HG02798 (cell line): ENCODE measurements around the gene TRMT1.
"Not testable (repeated sequence)": the region's sequence is repeated elsewhere in the genome, so short reads cannot be mapped to it uniquely, and the experiment has no call there.

Source experiments
- ATAC-seq: cut with Tn5 transposase; IDR thresholded peaks from one replicate; pipeline ENCODE4 v1.9.1; 2021; ENCODE audit warnings: mild to moderate bottlenecking; ENCODE audit not compliant: unreplicated experiment, poor library complexity

TRMT1 gene

DNA sequence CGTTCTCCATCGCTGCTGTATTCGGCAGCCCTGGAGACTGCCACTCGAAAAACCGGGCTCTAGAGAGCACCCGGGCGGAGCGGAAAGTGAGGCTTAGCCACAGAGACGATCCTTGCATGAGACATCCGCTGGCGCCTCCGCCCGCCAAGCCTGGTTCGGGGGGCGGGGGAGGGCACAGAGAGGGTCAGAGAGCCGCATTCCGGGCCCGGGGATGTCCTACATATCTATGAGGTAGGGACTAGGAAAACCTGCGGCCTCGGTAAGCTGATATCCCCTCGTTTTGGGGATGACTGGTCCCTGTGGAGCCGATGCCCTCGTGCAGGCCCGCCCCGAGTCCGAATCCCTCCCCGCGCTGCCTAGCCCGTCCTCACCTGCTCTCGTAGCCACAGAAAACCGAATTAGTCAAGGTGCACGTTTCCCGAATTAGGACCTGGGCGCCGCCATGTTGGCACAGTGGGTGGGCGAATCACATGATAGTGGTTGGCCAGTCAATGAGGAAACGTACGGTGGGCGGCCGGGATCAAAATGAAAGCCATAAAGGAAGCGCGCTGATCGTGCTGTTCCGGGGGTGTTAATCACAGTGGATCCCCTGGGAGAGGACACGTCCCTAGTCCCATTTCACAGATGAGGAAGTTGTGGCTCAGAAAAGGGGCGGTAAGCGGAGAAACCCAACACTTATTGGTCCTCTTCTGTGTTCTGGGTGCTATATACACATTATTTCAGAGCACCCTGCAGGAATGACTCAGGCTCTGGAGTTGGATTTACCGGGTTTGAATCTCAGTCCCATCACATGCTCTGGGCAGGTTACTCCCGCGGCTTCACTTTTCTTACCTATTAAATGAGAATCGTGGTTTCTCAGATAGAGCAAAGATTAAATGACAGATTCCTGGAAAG is at the start of gene TRMT1:
Gene TRMT1 (minus strand): TSS at position 459 of the 894 bp plus-strand sequence. CDS start 341 bp downstream, at position 118.
- ATAC-seq: peak; percentile 55

DNA sequence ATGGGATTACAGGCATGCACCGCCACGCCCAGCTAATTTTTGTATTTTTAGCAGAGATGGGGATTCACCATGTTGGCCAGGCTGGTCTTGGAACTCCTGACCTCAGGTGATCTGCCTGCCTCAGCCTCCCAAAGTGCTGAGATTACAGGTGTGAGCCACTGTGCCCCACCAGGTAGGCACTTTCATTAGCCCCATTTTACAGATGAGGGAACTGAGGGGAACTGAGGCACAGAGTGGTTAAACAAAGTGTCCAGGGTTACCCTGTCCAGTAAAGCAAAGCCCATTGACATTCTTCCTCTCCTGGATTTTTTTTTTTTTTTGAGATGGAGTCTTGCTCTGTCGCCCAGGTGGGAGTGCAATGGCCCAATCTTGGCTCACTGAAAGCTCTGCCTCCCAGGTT is 49.6 kb upstream of the TRMT1 start:
- not testable (repeated sequence) for ATAC-seq

DNA sequence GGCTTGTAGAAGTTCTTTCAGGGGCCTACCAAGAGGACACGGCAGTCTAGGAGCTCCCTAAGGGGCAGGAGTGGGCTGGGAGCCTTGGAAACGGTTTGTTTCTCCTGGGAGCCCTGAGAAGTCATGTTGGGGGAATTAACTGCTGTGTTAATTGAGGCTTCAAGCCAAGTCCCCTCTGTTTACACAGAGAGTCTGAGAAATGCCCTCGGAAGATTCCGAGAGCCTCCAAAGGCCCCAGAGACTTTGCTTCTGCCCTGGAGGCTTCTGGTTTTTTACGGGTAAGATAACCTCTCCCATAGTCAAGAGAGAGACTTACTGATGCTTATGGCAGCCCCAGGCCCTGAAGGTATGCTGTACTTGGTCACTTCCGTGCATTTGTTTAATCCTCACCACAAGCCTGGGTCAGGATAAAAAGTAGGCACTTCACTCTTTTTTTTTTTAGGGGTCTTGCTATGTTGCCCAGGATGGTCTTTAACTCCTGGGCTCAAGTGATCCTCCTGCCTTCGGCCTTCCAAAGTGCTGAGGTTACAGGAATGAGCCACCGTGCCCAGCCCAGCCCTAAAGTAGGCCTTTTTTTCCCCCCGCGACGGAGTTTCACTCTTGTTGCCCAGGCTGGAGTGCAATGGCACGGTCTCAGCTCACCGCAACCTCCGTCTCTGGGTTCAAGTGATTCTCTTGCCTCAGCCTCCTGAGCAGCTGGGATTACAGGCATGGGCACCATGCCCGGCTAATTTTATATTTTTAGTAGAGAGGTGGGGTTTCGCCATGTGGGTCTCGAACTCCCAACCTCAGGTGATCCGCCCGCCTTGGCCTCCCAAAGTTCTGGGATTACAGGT is 48.8 kb upstream of the TRMT1 start:
- ATAC-seq: no peak

DNA sequence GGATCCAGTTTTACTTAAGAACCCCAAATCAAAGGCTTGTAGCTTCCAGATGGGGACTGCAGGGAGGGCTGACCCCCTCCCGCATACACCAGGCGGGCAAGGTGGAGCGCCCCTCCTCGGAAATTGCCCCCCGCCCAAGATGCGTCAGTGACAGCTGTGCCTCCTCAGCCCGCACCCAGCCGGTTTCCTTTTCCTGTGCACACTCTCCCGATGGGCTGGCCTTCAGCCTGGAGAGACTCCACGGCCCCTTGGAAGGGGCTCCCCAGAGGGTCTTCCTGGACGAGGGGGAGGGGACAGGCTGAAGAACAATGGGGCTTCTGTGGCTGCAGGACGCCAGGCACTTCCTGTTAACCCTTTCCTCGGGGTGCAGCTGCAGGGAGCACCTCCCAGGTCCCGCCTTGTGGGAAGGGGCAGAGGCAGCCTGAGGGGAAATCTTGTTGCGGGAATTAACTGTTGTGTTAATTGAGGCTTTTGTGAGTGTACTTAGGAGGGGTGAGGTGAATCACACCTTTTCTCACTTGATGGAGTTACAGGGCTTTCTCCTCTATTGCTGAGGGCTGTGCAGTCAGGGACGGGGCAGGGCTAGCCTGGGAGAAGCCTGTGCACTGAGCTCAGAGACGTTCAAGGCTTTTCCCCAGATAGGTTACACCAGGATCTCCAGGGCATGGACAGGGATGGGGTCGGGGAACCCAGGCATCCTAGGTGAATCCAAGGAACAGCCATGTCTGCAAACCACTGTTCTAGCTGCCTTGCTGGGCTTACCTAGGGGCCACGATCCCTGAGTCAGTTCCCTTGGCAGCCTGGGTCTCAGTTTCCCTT is 48.0 kb upstream of the TRMT1 start:
- no peak for ATAC-seq

DNA sequence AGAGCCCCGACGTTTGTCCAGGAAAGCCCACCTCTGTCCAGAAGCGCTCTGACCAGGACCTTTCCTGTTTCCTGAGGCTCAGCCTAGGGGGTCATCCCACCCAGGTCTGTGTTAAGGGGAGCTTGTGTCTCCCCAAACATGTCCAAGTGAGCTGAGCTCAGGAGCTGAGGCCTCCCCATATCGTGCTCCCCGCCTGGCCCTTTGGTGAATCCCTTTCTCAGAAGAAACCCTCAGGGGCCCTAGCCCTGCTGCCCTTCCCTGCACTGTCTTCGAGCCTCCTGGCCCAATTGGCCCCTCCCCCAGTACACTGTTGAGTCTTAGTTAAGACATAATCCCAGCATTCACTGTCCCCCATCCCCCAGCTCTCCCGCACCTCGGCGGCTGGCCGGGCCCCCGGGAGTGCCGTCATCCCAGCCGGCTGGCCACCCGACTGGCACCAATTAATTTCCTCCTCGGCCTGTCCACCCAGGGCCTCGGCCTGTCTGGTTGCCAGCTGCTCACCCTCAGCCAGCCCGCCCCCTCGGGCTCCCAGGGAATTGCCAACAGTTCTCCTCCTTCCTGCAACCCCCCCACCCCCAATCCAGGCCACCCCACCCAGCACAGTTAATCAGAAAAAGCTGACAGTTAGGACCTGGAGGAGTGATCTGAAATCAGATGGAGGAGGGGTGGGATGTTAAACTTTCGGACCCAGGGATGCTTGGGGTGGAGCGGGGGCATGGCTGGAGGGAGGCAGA is 47.2 kb upstream of the TRMT1 start:
- ATAC-seq: no peak

DNA sequence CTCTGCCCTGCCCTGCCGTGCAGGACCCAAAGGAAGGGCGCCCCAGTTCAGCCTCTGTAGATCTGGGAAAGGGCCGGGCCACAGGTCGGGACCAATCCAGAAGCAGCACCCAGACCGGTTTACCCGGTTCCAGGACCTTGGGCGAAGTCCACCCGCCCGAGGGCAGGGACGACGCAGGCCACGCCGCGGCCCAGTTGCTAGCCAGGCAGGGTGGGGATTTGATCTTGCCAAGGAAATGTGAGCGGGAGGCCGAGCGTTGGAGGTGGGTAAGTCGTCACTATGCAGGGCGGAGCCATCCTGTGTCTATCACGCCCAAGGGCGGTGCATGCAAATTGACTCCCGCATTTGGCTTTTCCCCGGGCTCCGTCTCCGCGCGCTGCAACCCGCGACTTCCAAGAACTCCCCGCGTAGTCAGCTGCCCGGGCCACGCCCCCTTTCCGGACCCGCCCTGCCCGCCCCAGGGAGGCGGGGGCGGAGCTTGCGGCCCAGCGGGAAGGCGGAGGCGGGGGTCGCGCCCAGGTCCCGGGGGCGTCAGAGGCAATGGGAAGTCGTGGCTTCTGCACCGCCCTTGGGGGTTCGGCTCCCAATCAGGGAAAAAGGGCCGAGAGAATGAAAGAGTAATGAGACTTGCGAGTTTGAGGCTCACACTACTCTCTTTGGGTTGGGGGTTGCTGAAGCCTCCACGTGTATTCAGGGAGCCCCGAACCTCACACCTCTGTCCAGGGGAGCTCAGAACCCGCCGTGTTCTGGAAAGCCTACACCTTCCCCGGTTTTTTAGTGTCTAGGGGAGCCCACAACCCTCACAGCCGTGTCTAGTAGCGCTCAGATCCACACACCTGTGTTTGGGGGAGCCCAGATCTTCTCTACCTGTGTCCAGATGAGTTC is 46.4 kb upstream of the TRMT1 start:
- ATAC-seq: peak; percentile 49

DNA sequence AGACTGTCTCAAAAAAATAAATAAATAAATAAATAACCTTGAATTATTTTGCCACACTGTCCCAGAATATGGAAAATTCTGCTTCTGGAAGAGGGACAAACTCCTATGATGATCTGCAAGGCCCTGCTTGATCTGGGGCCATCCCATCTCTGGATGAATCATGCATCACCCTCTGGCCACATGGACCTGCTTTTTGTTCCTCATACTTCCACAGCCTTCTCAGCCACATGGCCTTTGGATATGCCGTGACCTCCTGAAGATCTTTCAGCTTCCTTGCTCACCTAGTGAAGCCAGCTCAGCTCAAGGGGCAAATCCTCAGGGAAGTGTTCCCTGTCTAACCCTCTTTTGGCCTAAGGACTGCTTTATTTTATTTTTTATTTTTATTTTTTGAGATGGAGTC is 44.0 kb upstream of the TRMT1 start:
- no peak for ATAC-seq

DNA sequence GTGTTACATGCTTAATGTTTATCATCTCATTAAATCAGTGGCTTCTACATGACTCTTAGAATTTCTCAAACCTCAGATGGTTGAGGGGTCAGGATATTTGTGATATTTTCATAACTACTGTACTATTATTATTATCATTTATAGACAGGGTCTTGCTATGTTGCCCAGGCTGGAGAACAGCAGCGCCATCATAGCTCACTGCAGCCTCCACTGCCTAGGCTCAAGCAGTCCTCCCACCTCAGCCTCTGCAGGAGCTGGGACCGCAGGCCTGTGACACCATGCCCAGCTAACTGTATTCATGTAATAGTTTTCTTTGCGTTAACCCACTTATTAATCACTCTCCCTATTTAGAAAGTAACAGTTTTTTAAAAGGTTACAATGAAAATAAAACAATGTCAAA is 43.2 kb upstream of the TRMT1 start:
- ATAC-seq: no peak

DNA sequence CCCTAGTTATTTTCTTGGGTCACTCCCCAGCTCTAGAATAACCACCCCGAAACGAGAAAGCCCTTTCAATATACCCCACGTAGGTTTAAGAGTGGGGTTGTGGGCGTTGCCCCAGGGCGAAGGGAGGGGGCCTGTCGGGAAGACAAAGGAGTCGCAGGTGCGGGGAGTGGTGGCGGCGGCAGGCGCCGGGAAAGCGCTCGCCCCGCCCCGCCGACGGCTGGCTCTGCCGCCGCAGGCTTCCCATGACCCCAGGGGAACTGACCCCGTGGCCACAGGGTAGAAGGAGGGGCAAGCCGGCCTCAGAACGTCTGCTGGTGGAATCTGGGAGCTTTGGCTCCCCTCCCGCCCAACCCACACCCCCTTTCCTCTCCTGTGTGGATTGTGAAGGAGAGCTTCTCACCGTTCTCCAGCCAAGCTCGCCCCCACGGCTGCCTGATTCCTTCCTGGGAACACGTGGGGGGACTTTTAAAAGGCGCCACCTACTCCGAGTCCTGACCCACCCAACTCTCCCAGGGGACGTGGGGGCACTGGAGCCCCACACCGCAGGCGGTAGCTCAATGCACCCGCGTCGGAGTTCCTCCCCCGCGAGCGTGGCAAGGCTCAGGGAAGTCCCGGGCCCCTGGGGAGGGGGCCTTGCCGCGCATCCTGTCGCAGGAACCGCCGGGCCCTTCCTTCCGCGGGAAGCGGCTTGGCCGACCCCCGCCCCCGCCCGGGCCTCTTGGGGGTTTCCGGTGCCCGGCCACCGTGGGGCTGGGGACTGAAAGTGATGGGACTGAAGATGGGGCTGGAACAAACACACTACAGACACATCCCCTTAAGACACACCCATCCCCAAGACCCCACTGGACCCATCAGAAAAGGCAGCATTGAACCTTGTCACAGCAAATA is 39.2 kb upstream of the TRMT1 start:
- ATAC-seq: peak; percentile 12

DNA sequence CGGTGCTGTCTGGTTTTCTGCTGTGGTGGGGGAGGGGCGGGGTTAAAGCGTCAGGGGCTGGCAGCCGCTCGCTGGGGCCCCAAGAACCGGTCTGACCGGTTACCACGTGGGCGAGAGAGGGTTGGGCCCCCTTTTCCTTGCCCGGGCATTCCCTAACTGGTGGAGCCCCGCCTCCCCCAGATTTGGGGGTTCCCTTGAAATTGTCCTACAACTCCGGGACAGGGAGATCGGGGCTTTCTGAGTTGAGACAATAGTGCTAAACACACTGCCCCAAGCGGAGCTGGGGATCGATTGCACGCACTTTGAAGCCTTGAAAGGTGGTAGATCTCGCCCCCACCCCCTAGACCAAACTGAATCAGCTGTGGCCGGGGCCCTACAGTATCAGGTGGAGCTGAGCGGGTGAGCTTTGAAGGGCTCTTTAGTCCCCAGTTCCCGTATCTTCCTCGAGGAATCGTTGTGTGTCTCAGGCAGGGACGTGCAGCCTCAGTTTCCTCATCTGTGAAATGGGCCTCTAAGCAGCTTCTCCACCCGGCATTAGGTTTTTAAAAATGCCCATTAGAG is 38.5 kb upstream of the TRMT1 start:
- ATAC-seq: no peak

DNA sequence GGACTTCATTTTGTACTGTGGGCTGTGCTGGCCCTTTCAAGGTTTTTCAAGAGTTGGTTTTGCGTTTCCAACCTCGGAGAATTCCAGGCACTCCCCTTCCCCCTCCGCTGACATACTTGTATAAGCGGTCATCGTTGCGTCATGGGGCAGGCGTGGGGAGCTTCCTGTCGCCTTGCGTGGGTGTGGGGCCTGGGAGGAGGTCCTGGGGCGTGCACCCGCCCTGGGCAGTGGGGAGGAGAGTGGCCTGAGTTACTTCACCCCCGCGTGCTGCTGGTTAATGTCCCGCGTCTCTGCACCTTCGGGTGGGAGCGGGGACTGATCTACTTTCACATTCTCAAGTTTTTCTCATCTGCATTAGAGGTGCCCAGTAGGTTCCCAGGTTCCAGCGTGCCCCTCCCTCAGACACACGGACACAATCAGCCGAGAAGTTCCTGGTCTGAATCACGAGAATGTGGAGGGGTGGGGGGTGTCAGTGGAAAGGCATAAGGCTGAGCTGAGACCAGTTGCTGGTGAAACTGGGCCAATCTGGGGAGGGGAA is 37.8 kb upstream of the TRMT1 start:
- no peak for ATAC-seq

DNA sequence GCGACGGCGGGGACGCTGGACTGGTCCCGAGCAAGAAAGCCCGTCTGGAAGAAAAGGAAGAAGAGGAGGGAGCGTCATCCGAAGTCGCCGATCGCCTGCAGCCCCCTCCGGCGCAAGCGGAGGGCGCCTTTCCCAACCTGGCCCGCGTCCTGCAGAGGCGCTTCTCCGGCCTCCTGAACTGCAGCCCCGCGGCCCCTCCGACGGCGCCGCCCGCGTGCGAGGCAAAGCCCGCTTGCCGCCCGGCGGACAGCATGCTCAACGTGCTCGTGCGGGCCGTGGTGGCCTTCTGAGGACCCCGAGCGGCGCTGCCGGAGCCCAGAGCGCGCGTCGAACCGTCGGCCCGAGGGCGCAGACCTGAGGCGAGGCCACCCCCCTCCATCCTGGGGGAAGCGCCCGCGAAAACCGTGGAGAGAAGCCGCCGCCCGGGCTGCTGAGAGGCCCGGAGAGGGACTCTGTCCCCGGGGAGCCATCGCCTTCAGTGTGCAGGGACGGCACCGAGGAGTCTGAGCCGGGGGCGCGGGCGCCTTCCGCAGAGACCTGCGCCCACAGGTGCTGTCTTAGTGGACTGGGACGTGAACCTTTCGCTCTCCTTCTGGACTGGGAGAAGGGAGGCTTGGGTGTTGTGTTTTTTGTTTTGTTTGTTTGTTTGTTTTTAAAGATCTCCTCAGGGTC is 37.2 kb upstream of the TRMT1 start:
- no peak for ATAC-seq

DNA sequence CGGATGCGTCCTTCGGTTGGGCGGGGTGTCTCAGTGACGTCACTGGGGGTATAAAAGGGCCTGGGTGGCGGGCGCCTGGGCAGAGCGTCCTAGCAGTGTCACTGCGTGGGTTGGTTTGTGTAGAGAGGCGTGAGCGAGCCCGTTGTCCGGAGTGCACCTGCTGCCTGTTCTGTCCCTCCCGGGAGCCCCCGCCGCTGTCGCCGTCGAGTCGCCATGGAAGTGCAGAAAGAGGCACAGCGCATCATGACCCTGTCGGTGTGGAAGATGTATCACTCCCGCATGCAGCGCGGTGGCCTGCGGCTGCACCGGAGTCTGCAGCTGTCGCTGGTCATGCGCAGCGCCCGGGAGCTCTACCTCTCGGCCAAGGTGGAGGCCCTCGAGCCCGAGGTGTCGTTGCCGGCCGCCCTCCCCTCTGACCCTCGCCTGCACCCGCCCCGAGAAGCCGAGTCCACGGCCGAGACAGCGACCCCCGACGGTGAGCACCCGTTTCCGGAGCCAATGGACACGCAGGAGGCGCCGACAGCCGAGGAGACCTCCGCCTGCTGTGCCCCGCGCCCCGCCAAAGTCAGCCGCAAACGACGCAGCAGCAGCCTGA is 36.5 kb upstream of the TRMT1 start:
- ATAC-seq: peak; percentile 47

DNA sequence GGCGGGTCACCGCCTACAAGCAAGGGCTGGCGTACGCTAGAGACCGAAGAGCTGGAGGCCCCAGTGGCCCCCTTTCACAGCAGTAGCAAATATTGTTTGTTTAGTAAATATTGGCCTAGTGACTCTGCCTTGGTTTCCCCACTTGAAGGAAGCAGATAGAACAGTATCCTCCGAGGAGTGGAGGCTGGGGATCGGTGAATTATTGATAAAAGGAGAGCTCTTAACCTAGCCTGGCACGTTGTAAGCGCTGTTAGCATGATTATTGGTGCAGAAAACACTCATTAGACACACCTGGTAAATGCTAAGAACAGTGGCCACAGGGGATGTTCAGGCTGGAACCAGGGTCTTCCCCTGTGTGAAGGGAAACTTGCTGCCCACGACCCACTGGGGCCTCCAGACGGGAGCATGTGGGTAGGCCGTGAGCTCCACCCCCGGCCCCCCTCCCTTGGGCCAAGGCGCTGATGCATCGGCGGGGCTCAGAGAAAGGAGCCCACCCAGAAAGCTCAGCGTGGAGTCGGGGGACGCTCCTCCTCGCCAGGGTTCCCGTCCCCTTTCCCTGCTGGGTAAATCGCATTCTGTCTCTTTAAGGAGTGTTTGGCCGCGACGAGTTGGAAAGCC is 35.9 kb upstream of the TRMT1 start:
- peak; percentile 8 for ATAC-seq

DNA sequence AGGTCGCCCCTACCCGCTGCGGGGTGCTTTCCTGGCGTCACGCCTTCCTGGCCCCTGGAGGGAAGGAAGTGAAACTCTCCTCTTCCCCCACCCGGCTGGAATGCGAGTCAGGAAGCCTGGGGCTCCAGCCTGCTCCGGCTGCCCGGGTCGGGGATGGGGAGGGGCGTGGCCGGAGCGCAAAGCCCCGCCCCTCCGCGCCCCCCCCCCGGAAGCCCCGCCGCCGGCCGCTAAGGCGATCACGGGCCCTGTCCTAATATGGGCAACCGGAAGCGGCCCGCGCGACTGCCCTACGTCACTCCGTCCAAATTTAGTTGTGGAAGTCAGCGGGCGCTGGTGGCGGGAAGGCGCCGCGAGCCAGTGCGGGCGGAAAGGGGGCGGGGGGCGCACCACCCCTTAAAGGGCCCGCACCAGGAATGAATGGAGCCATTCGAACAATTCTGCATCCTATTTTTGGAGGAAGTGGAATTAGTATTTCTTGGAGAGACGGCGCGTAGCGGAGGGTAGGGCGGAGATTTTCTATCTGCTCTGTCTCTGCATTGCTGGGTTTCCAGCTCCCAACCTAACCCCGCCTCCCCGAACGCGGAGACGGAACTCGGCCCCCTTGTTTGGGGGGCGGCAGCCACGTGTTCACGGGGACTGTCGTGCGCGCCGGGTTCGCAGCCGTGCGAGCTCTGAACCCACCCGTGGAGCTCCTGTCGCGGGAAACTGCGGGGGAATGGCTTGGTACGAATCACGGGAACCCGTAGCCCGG is 35.2 kb upstream of the TRMT1 start:
- ATAC-seq: peak; percentile 42
